Mesendoderm (in vitro differentiated cells): ENCODE results near the gene LRRC15.
A peak's percentile ranks its signal among the peaks of the same experiment; 100 is the strongest.

Experiments used
- DNase-seq: peaks from one replicate; pipeline ENCODE4 v3.0.0; 2013
- H2AK5ac ChIP-seq: 2 replicates; pipeline ENCODE4 v1.6.1; 2013; ENCODE audit warnings: low read length, inconsistent platforms
- H2BK120ac ChIP-seq: 2 replicates; pipeline ENCODE4 v1.6.1; 2013; ENCODE audit warnings: low read depth, mild to moderate bottlenecking, low read length, moderate library complexity, mixed read lengths
- H2BK15ac ChIP-seq: replicated peaks from 2 replicates; pipeline ENCODE4 v1.6.1; 2013; ENCODE audit warnings: low read depth, mild to moderate bottlenecking, moderate library complexity
- H2BK5ac ChIP-seq: 2 replicates; pipeline ENCODE4 v1.6.1; 2013; ENCODE audit warnings: low read length, inconsistent platforms
- H3K18ac ChIP-seq: 2 replicates; pipeline ENCODE4 v1.6.1; 2013; ENCODE audit warnings: mild to moderate bottlenecking, low read length, mixed read lengths
- H3K23ac ChIP-seq: one replicate; pipeline ENCODE4 v1.6.1; 2013; ENCODE audit warnings: low read length
- H3K27ac ChIP-seq: 2 replicates; pipeline ENCODE4 v1.5.1; 2013; ENCODE audit warnings: low read depth, mild to moderate bottlenecking, inconsistent platforms, low read length, moderate library complexity
- H3K27me3 ChIP-seq: 2 replicates; pipeline ENCODE4 v1.6.1; 2013; ENCODE audit warnings: low read length, control low read depth, mild to moderate bottlenecking, inconsistent platforms; ENCODE audit not compliant: insufficient read depth, poor library complexity
- H3K36me3 ChIP-seq: 2 replicates; pipeline ENCODE4 v1.6.1; 2013; ENCODE audit warnings: low read length, inconsistent platforms; ENCODE audit not compliant: control insufficient read depth, insufficient read depth
- H3K4ac ChIP-seq: one replicate; pipeline ENCODE4 v1.6.1; 2013; ENCODE audit warnings: low read depth, mild to moderate bottlenecking, low read length, moderate library complexity
- H3K4me1 ChIP-seq: 2 replicates; pipeline ENCODE4 v1.6.1; 2013; ENCODE audit warnings: low read depth, low read length, inconsistent platforms; ENCODE audit not compliant: control insufficient read depth
- H3K4me2 ChIP-seq: 2 replicates; pipeline ENCODE4 v1.6.1; 2013; ENCODE audit warnings: low read length
- H3K4me3 ChIP-seq: 2 replicates; pipeline ENCODE4 v1.5.1; 2013; ENCODE audit warnings: mild to moderate bottlenecking, low read length
- H3K56ac ChIP-seq: one replicate; pipeline ENCODE4 v1.6.1; 2013; ENCODE audit warnings: low read length
- H3K79me1 ChIP-seq: 2 replicates; pipeline ENCODE4 v1.6.1; 2013; ENCODE audit warnings: low read length, inconsistent platforms
- H3K79me2 ChIP-seq: 2 replicates; pipeline ENCODE4 v1.6.1; 2013; ENCODE audit warnings: mild to moderate bottlenecking, low read length; ENCODE audit not compliant: control insufficient read depth, insufficient read depth
- H3K9ac ChIP-seq: 2 replicates; pipeline ENCODE4 v1.6.1; 2013; ENCODE audit warnings: low read length, inconsistent platforms
- H4K5ac ChIP-seq: one replicate; pipeline ENCODE4 v1.6.1; 2013; ENCODE audit warnings: low read length
- H4K8ac ChIP-seq: one replicate; pipeline ENCODE4 v1.6.1; 2013; ENCODE audit warnings: low read depth, mild to moderate bottlenecking, control low read depth, low read length, moderate library complexity
- WGBS: extraction: QIAGEN DNeasy Blood & Tissue Kit; methylation state at CpG from one replicate; pipeline ENCODE4 v1.1.7; 2013; ENCODE audit warnings: low lambda C conversion rate, missing lambda C conversion rate; ENCODE audit not compliant: insufficient coverage; ENCODE audit errors: extremely low coverage; 5-methylcytosine and 5-hydroxymethylcytosine counted together

LRRC15 gene

DNA sequence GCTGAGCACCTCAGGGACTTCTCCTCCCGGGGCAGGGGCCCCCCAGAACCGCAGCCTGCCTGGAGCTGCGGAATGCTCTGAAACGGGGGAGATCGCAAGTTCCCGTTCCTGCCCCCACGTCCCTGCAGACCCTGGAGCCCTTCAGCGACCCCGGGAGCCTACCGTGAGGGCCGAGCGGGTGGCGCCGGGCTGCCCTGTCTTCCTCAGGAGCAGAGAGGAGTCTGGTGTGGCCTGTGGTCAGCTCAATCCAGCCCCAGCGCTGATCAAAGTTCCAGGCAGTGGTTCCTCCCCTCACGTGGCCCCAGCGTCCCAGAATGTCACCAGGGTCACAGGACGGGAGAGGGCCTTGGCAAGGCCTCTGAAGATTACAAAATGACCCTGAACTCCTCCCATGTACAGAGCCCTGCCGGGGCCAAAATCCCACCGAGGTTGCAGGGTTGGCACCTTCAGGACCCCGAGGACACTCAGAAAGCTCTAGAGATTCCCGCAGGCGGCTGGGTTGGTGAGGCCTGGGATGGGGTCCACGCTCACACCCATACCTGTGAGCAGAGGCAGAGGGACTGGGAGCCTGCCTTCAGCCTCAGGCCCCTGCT lies 18.4 kb downstream of the LRRC15 start, which contains the start of gene CPN2:
CPN2 (minus strand) TSS at position 249 of the 593 bp plus-strand sequence. CDS start 8,626 bp downstream, outside the sequence.
- H2BK15ac ChIP-seq: no peak within 1 kb of the TSS
- no peak within 1 kb of the TSS for H2BK120ac ChIP-seq
- no peak within 1 kb of the TSS for H3K27ac ChIP-seq
- peak within 1 kb of the TSS; percentile 56 for H3K56ac ChIP-seq
- no peak within 1 kb of the TSS for H3K9ac ChIP-seq
- no peaks in the 10 kb centered on the region for H3K79me2 ChIP-seq
- H3K36me3 ChIP-seq: no peaks in the 10 kb centered on the region
- H3K4ac ChIP-seq: no peak within 1 kb of the TSS
- H3K4me1 ChIP-seq: no peaks in the 10 kb centered on the region
- H3K27me3 ChIP-seq: no peaks in the 10 kb centered on the region
- no CpG with 5 or more reads among the region's 24 CpGs for WGBS
- no peak within 1 kb of the TSS for H3K4me2 ChIP-seq
- H3K23ac ChIP-seq: no peak within 1 kb of the TSS
- no peak for DNase-seq
- no peak within 1 kb of the TSS for H4K8ac ChIP-seq
- H3K18ac ChIP-seq: no peak within 1 kb of the TSS
- H2BK5ac ChIP-seq: no peak within 1 kb of the TSS
- no peak within 1 kb of the TSS for H4K5ac ChIP-seq
- H3K79me1 ChIP-seq: no peaks in the 10 kb centered on the region
- H2AK5ac ChIP-seq: peak within 1 kb of the TSS; percentile 22
- H3K4me3 ChIP-seq: no peak within 1 kb of the TSS

DNA sequence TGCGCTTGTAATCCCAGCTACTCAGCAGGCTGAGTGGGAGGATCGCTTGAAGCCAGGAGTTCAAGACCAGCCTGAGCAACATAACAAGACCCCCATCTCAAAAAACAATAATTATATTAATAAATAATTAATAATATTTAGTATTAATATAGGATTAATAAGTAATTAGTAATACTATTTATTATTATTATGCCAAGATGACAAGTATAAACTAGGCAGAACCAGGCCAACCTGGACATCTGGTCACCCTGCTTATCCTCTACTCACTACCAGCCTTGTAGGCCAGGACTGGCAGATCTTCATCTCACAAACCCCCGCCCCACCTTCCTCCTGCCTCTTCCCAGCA lies 18.8 kb downstream of the LRRC15 start:
- H3K18ac ChIP-seq: no peak overlapping the region
- no peak for DNase-seq
- H3K36me3 ChIP-seq: no peaks in the 10 kb centered on the region
- H2BK120ac ChIP-seq: no peak overlapping the region
- no CpG with 5 or more reads among the region's 3 CpGs for WGBS
- H3K9ac ChIP-seq: no peak overlapping the region
- no peak overlapping the region for H4K5ac ChIP-seq
- no peak overlapping the region for H2AK5ac ChIP-seq
- no peak overlapping the region for H2BK5ac ChIP-seq
- H3K27me3 ChIP-seq: no peaks in the 10 kb centered on the region
- no peaks in the 10 kb centered on the region for H3K4me1 ChIP-seq
- peak overlapping the region; percentile 17 for H3K56ac ChIP-seq
- no peak overlapping the region for H3K4me3 ChIP-seq
- no peak overlapping the region for H2BK15ac ChIP-seq
- no peaks in the 10 kb centered on the region for H3K79me2 ChIP-seq
- no peak overlapping the region for H3K4me2 ChIP-seq
- no peaks in the 10 kb centered on the region for H3K79me1 ChIP-seq
- H3K23ac ChIP-seq: no peak overlapping the region
- no peak overlapping the region for H4K8ac ChIP-seq
- no peak overlapping the region for H3K4ac ChIP-seq
- no peak overlapping the region for H3K27ac ChIP-seq

DNA sequence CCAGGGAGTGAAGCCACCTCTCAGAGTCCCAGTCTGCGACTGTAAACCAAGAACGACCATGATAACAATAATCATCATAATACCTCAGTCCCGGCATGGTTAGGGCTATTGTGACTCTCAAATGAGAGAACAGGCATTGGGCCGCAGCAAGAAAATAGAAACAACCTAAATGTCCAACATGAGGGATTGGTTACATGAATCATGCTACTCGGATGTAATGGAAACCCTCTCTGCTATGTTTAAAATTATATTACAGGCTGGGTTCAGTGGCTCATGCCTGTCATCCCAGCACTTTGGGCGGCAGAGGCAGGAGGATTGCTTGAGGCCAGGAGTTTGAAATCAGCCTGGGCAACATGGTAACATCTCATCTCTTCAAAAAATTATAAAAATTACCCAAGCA lies 21.2 kb downstream of the LRRC15 start:
- H3K4me1 ChIP-seq: no peaks in the 10 kb centered on the region
- no peak overlapping the region for H3K27ac ChIP-seq
- no peak overlapping the region for H3K9ac ChIP-seq
- WGBS: no CpG with 5 or more reads among the region's 6 CpGs
- H3K4me3 ChIP-seq: no peak overlapping the region
- no peak overlapping the region for H3K56ac ChIP-seq
- DNase-seq: no peak
- no peak overlapping the region for H3K18ac ChIP-seq
- no peaks in the 10 kb centered on the region for H3K36me3 ChIP-seq
- no peak overlapping the region for H2BK120ac ChIP-seq
- no peaks in the 10 kb centered on the region for H3K27me3 ChIP-seq
- no peak overlapping the region for H4K5ac ChIP-seq
- H3K4me2 ChIP-seq: no peak overlapping the region
- no peaks in the 10 kb centered on the region for H3K79me1 ChIP-seq
- H3K4ac ChIP-seq: no peak overlapping the region
- H2BK15ac ChIP-seq: no peak overlapping the region
- H3K23ac ChIP-seq: no peak overlapping the region
- no peak overlapping the region for H4K8ac ChIP-seq
- no peak overlapping the region for H2AK5ac ChIP-seq
- no peak overlapping the region for H2BK5ac ChIP-seq
- no peaks in the 10 kb centered on the region for H3K79me2 ChIP-seq

- Histone ChIP-seq H4K8ac (no peak overlapping the region), H3K27me3 (no peaks in the 10 kb centered on the region), H3K79me1 (no peaks in the 10 kb centered on the region), H3K23ac (no peak overlapping the region), H2BK15ac (no peak overlapping the region), H2BK120ac (no peak overlapping the region), H3K18ac (no peak overlapping the region), H3K36me3 (no peaks in the 10 kb centered on the region), H3K56ac (peak overlapping the region; percentile 49), H3K4me3 (no peak overlapping the region), H3K4ac (no peak overlapping the region), H4K5ac (no peak overlapping the region), H3K27ac (no peak overlapping the region), H3K9ac (no peak overlapping the region), H3K79me2 (no peaks in the 10 kb centered on the region), H2AK5ac (no peak overlapping the region), H3K4me2 (no peak overlapping the region), H2BK5ac (no peak overlapping the region), H3K4me1 (no peaks in the 10 kb centered on the region)
- WGBS: no CpG with 5 or more reads among the region's 5 CpGs
- no peak for DNase-seq
These were observed 22.9 kb downstream of the LRRC15 start for GRCh38 chr3:194346621-194347020.

DNA sequence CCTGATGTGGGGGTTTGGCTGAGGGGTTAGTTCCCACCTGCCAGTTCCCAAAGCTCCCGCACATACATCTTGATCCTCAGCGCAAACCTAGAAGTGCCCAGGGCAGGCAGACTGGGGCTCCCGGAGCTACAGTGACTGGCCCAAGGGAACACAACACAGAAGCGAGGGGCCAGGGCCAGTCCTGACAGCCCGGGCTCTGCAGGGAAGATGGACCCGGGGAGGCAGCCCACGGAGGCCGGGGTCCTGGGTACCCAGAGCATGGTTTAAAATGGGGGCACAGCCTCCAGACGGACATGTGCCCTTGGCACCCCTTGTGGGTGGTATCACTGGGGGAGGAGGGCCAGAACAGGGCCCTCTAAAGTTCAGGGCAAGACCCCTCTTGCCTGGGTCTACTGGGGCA lies 23.5 kb downstream of the LRRC15 start:
- WGBS: no CpG with 5 or more reads among the region's 9 CpGs
- no peak overlapping the region for H2BK15ac ChIP-seq
- H3K4me1 ChIP-seq: no peaks in the 10 kb centered on the region
- no peak overlapping the region for H4K8ac ChIP-seq
- no peaks in the 10 kb centered on the region for H3K27me3 ChIP-seq
- H3K9ac ChIP-seq: no peak overlapping the region
- H3K4me3 ChIP-seq: no peak overlapping the region
- no peak overlapping the region for H3K23ac ChIP-seq
- H3K79me1 ChIP-seq: no peaks in the 10 kb centered on the region
- no peak overlapping the region for H2BK120ac ChIP-seq
- no peak overlapping the region for H3K4me2 ChIP-seq
- no peaks in the 10 kb centered on the region for H3K36me3 ChIP-seq
- H3K27ac ChIP-seq: no peak overlapping the region
- no peaks in the 10 kb centered on the region for H3K79me2 ChIP-seq
- no peak overlapping the region for H3K4ac ChIP-seq
- no peak overlapping the region for H2BK5ac ChIP-seq
- H4K5ac ChIP-seq: no peak overlapping the region
- no peak overlapping the region for H3K56ac ChIP-seq
- no peak for DNase-seq
- no peak overlapping the region for H3K18ac ChIP-seq
- no peak overlapping the region for H2AK5ac ChIP-seq

GRCh38 chr3:194344012-194344411 lies 25.5 kb downstream of the LRRC15 start:
- H4K8ac ChIP-seq: no peak overlapping the region
- H4K5ac ChIP-seq: no peak overlapping the region
- H3K9ac ChIP-seq: no peak overlapping the region
- no peak overlapping the region for H3K4ac ChIP-seq
- H2BK15ac ChIP-seq: no peak overlapping the region
- H3K36me3 ChIP-seq: no peaks in the 10 kb centered on the region
- no peaks in the 10 kb centered on the region for H3K27me3 ChIP-seq
- no peak overlapping the region for H2BK5ac ChIP-seq
- no peak overlapping the region for H3K4me2 ChIP-seq
- no peaks in the 10 kb centered on the region for H3K79me2 ChIP-seq
- no peak overlapping the region for H3K56ac ChIP-seq
- no peak overlapping the region for H3K4me3 ChIP-seq
- no CpG with 5 or more reads among the region's 9 CpGs for WGBS
- no peaks in the 10 kb centered on the region for H3K79me1 ChIP-seq
- no peaks in the 10 kb centered on the region for H3K4me1 ChIP-seq
- no peak overlapping the region for H3K23ac ChIP-seq
- no peak overlapping the region for H3K18ac ChIP-seq
- no peak overlapping the region for H3K27ac ChIP-seq
- no peak overlapping the region for H2BK120ac ChIP-seq
- no peak overlapping the region for H2AK5ac ChIP-seq
- peak; percentile 80 for DNase-seq
